ENCODE data around the gene ME3.

GRCh38 chr11:86537541-86538222 lies 134.7 kb downstream of the ME3 start:
- TF ChIP-seq CTCF (IDR thresholded peaks at IDR 0.05) (no peak), CREB1 (CRISPR knock-in tag; IDR thresholded peaks at IDR 0.05) (no peak), USF2 (CRISPR knock-in tag; IDR thresholded peaks at IDR 0.05) (no peak), ATF2 (CRISPR knock-in tag; IDR thresholded peaks at IDR 0.05; ENCODE audit: borderline replicate concordance, low read depth) (no peak), ATF6 (CRISPR knock-in tag; IDR thresholded peaks at IDR 0.05) (no peak), TEAD4 (CRISPR knock-in tag; IDR thresholded peaks at IDR 0.05) (no peak), ETV6 (CRISPR knock-in tag; IDR thresholded peaks at IDR 0.05) (no peak), TEAD1 (CRISPR knock-in tag; IDR thresholded peaks at IDR 0.05) (no peak), RELA (CRISPR knock-in tag; IDR thresholded peaks at IDR 0.05; ENCODE audit: borderline replicate concordance) (no peak), ATF1 (CRISPR knock-in tag; IDR thresholded peaks at IDR 0.05) (no peak)
